GM18867 (cell line): Measurements from ENCODE around the gene BNC2.

ENCODE experiments used
- ATAC-seq: cut with Tn5 transposase; IDR thresholded peaks from one replicate; pipeline ENCODE4 v1.9.1; 2021; ENCODE audit warnings: mild to moderate bottlenecking, moderate library complexity; ENCODE audit not compliant: unreplicated experiment

The BNC2 gene

DNA sequence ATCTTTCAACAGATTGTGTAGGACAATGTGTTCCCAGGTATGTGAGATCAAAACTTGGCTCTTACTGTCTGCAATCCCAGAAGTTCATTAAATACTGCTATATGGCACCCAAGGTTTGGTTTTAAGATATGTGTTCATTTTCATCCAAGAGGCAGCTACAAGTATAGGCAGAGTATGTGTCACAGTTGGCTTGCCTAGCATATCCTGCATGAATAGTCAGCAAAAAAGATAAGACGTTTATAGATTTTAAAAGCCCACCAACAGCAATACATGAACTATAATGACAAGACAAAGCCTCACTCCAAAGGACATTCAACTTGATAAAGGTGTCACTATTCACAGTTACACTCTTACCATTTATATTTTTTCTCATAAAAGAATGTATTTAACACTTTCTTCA lies 99.1 kb downstream of the BNC2 start:
- no peak for ATAC-seq

DNA sequence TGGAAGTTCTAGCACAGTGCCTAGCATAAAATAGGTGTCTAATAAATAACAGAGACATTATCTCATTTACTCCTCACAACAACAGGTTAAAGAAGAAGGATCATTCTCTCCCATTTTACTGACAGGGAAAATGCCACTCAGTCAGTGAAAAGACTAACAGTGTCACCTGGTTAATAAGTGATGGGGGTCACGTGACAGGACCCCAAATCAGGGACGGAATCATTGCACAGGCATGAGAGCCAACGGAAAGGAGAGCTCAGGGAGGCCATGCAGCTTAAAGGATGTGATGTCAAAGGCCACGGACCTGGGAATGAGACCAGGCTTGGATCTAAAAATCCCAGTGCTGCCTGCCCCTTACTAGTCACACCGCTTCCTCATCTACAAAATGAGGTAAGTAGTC lies 101.2 kb downstream of the BNC2 start:
- ATAC-seq, result no peak

DNA sequence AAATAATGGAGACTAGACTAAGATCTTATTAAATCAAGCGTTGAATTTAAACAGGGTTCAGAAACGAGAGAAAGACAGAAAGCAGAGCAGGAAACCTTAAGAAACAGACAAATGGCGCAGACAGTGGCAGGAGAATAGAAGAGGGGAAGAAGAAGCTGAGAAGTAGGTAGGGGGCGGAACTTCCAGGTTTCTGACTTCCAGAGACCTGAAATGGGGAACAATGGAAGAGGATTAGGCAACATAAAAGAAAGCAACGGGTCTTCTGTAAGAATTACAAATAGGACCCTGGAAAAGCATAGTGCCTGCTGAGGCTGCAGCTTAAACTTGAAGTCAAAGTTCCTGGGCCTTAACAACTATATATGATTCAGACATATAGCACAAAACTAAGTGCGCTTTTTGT lies 101.7 kb downstream of the BNC2 start:
- ATAC-seq, result no peak

DNA sequence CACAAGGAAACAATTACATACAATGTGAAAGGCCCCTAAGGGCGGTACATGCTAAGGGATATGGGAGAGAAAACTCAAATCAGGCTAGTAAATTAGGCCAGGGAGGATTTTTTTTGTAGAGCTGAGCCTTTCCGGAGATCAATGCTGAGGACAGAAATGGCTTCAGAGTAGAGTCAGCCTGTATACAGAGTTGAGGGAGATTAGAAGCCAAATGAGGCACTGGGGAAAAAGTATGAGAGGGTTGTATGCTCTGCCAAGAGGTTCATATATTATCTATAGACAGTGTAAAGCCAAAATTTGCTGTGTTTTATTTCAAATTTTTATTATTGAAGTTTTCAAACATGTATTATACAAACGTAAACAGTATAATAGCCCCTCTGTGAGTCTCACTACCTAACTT lies 103.1 kb downstream of the BNC2 start:
- no peak for ATAC-seq

DNA sequence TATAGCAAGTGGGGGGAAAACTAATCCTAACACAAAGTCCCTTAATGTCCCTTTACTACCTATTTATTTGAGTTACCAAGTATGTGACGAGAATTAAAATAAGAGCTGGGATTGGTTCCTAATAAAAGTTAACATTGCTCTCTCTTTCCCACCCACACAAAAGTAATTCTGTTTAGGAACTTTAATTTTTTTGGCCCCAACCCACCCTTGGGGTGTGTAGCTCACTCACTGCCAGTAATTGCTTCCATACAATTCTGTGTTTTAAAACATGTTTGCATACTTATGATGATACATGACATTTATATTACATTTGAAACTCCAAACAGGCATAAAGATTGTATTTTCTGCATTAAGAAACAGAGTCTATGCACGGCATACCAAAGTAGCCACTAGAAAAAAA lies 106.5 kb downstream of the BNC2 start:
- no peak for ATAC-seq

DNA sequence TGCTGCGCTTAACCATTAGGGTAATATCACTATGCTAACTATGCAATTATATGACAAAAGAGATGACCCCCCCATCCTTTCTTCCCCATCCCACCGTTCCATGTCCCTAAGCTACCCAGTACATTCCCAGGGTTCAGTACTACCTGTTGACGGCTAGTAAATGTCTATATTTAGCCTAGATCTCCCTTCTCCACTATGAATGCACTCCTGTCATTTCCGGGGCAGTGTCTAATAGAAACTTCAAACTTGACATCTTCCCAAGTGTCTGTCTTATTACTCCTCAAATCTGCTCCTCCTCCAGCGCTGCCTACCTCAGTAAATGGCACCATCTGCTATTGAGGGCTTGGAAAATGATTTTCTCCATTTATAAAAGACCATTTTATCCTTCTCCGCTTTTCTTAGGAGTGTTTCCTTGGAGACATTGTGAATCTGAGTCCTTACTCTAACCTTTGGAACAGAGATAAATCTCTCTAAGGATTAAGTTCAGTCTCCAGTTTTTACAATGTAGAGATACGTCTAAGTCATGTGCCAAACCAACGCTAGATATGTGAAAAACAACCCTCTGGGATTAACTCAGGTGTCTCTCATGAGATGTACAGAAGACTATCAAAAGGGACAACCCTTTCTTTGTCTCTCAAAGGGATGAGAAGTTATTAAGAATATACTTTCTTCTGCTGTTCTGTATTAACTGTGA lies 114.9 kb downstream of the BNC2 start:
- ATAC-seq, result no peak

DNA sequence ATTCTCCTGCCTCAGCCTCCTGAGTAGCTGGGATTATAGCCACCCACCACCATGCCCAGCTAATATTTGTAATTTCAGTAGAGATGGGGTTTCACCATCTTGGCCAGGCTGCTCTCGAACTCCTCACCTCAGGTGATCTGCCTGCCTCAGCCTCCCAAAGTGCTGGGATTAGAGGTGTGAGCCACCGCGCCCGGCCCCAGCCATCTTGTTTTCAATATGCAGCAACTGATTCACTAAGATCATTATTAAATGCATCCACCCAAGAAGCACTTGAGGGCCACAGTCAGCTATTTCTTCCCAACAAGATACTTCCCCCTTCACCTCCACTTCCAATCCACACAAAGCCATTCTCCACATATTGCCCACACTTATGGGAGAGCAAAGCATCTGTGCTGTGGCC lies 115.8 kb downstream of the BNC2 start:
- ATAC-seq, result no peak

DNA sequence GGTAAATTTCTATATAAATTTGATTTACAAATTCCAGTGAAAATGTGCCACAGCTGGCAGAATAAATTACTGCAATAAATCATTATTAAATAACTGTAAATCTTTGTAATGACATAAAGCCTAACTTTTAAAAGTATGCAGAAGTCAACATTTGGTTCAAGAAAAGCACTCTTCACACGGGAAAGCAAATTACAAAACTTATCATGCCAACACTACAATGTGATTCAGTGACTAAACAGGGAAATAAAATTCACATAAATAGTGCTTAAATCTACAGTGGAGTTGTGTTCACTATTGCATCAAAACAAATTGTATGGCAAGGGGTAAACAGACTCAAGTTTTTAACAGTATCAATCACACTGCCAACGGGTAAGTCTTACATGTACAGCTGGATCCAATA lies 117.2 kb downstream of the BNC2 start:
- ATAC-seq, result no peak

DNA sequence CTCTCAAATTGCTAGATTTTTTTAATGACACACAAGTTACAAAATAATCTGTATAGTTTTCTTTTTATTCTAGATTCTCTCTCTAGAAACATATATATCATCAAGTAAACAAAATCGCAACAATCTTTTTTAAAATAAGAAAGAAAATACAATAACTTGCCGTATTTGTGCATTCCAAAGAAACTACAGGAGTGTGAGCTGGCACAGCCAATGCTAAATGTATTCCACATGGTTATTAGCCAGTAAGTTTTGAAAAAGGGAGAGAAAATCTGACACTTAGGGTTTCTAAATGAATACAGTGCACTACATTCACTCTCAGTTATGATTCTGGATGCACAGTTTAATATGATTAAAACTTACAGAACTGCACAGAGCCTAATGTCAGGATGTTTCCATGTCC lies 117.9 kb downstream of the BNC2 start:
- ATAC-seq, result no peak

DNA sequence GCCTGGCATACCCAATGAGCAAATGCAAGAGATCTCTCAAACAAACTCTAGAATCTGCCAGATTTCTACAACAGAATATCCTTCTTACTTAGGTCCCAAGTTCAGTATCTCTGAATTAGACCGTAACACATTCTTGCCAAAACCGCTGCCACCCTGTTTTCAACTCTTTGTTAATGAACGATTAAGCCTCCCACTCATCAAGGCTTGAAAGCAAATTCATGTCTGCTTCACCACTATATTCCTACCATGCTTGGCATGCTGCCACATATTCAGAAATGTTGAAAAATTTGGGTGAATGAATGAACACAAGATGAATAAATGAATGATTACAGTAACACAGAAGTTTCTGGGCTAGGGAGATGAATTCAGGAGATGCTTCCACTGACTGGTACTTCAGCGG lies 119.9 kb downstream of the BNC2 start:
- ATAC-seq, result no peak

DNA sequence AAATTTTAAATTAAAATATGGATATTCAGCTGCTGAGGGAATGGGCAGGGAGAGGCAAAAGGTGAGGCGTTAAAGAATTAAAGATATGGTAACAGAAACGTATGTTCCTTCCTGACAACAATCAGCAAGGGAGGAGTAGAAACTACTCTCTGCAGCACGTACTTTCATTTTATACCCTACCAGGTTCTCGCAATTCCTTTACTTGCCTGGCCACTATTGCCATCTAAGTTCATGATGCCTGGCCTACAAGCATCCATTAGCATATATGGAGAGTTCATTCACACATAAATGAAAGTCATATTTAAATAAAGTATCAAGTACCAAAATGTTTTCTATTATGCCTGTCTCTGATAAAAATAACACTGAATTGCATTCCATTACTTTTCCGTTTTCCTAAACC lies 125.1 kb downstream of the BNC2 start:
- ATAC-seq, result no peak

DNA sequence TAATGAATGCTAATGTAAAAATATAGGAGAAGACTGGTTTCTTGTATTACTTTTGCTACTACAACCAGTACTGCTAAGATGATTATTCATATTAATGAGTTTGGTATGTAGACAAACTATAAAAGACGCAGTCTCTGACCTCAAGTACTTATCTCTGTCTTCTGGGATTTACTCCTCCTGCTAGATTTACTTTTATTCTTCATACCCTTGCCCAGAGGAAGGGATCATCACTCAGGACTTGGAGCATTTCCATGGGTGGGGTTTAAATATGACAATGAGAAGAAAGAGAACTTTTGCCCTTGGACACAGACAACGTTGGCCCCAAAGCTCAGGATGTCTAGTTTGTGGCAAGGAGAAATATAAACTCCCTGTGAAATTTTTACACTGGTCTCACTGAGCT lies 126.1 kb downstream of the BNC2 start:
- ATAC-seq, result no peak

DNA sequence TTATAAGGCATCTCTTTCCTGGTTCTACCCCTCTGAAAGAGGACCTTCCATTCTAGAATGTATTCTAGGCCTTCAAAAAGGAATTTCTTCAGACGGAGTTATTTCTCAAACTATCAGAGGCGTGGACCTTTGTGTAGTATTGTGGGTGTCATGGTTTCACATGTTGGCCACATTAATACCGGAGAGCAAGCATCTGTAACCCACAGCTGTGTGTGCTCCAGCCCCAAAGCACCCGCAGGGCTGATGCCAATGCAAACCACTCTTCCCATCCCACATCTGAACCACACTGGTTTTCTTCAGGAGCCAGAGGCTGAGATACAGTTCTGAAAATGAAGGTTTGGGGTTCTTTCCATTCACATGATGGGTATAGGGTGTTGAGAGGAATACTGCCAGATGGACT lies 127.1 kb downstream of the BNC2 start:
- no peak for ATAC-seq

DNA sequence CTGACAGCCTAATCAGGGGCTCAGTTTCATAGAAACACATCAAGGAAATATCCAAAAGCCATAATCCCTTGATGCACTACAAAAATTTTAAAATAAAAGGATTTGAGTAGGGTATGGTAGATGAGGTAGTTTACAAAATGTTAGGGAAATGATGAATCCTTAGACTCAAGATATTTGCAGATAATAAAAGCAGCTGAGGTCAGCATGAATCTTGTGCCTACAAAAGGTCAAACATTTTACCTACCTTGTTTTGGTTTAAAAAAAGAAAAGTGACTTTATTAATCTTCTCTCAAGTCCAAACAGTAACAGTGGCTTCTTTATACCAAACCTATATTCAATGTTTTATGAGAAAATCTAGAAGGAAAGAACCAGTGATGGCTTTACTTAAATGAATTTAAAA lies 135.5 kb downstream of the BNC2 start:
- no peak for ATAC-seq

DNA sequence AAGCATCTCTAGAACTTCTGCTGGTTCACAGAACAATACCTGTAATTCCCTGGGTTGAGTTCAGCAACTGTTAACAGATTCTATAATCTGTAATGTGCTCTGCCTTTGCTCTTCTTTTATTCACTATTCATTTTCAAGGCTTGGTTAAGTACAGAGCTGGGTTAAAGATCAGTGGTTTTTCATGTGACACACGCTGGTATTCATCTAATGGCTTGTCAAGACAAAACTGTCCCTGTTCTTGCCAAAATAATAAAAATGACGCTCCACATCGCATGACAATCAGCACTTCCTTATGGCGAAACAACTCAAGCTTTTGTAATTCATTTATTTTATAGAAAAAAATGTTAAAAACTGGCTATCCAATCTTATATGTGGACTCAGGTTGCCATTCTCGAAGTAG lies 137.9 kb downstream of the BNC2 start:
- ATAC-seq, result no peak

DNA sequence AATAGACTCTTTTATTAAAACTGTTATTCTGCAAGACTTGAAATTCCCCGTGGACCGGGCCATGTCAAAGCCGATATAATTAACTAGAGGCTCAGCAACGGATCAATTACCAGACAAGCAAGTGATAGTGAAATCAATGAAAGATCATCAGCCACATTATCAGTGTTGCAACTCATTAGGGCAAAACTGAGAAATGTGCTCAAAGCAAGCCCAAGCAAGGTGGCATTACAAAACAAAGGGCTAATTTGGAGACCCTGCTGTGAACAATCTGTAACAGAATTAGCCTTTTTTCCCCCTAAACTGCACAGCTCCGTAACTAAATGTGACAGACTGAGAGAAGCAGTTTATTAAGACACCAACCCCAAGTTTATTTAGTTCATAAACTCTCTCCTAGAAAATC lies 140.3 kb downstream of the BNC2 start:
- no peak for ATAC-seq

DNA sequence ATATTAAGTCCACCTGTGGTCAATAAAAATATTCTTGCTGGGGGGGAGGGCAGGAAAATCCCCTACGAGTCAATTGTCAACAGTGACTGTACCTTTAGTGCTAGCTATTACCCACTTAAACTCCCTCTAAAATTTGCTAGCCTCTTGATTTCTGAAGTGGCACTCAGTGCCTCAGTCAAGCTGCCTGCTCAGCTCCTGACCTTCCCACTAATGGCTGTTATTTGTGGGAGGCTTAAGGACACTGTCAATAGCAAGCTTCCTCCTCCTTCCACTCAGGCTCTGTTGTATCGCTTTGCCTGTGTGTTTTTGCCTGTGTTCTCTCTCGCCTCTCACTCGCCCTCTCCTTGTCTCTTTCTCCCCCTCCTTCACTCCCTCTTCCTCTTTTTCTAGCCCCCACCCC lies 140.8 kb downstream of the BNC2 start:
- no peak for ATAC-seq

DNA sequence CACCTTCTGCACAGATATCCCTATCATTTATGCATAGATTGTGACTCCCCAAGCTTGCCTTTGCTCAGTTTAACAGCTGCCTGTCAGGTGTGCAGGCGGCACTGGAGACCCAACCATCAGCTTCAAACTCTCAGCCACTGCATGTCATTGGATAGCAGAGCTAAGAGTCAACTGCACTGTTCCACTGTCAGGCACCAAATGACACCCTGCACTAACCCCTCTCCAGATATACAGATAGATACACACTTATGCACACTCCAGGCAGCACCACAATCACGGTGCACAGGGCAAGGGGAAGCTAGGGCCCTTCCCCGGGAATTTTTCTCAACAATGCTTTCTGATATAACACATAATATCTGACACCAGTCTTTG lies 142.3 kb downstream of the BNC2 start:
- no peak for ATAC-seq

DNA sequence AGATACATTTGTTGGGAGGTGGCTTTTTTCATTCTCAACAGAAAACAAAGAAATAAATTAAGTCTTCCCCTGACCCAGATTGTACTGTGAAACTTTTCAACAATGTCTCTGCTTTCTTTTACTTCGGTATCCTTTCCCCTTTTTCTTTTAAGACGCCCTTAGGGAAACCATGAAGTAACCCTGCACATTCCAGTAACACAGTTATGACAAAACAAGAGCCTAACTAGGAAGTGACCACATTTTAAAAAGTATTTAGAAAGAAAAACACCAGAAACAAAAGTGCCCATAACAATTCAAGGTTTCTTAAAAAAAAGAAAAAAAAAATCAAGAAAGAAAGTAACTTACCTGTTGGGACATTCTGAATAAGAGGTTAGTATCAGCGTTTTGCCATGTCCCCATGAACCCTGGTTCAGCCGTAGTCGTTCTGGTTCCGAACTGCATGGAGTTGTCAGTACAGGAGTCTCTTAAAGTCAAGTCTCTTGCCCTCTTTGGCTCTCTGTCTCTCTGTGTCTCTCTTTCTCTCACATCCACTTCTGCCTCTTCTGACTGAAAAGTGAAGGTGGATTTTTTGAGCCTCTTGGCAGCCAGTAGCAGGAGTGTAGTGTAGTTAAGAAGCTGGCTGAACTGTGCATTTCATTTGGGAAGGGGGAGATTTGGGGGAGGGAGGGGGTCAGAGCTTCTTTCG lies 142.9 kb downstream of the BNC2 start:
- ATAC-seq, result no peak

DNA sequence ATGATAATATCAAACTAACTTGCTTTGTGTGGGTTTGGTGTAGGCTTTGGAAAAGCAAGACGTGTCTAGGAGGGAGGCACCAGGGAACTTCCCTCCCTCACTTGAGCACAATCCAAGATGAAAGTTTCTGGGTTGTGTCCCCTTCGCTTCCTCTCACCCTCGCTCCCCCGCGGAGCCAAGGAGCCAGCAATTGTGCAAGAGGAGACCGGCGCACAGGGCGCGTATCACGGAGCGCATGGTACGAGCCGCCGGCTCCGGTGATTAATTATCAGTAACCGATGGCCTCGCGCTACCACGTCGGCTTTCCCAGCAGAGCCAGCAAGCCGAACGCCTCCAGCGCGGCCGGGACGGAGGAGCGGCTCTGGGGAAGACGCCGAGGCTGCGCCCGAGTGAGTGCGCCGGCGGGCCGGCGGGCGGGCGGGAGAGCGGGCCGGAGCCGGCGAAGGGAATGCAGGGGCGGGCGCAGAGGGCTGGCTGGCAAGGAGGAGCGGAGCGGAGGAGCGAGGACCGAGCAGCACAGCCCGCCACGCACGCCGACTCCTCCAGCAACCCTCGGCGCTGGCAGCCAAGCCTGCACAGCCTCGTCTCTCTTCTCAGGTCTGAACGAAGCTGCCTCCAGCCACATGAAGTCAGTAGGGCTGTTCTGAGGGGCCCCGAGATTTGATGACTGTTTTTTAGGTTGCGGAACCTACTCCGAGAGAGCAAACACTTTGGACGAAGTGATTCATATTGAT lies 143.6 kb downstream of the BNC2 start:
- ATAC-seq, result no peak

DNA sequence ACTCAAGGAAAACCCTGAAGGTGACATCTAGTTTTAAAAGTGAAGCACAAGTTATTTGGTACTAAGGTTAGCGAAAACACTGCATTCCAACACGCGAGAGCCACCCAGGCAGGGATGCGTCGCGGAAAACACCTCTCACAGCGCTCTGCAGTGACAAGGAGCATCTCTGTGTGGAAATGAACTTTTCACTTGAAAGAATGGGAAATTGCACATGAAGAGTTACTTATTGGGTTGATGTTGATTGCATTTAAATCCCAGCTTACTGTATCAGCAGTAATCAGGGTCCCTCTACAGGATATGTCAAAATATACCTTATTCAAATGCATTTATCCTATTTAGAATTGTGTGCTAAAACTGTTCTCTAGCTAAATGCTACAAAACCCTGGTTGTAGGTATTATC lies 144.4 kb downstream of the BNC2 start:
- no peak for ATAC-seq

DNA sequence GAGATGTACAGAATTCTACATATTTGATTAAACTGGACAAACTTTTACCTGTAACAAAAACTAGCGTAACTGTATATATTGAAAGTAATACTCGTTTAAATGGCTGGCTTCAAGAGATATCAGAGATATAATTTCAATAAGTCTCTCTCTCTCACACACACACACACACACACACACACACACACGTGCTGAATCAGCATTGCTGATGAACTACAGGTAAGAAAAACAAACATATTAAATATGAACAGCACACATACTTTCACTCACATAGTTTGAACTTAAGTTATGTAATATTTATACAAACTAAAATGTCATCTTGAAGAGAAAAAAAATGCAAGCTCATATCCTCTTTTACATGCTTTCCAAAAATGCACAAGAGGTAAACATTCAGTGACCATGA lies 145.4 kb downstream of the BNC2 start:
- ATAC-seq, result no peak
